Dermis microvascular lymphatic vessel endothelial cell (primary cell): ENCODE results near the gene PRKG1. TPM values are rescaled to one million over a fixed set of nuclear protein-coding genes. Genes with fewer than 3 reads are reported as not detected.
"Not testable (repeated sequence)": the region's sequence is repeated elsewhere in the genome, so short reads cannot be mapped to it uniquely, and the experiment has no call there.

Experiments
- DNase-seq, 2 donors: peaks; one replicate each; pipeline versions ENCODE4 v3.0.0 to v3.0.0-alpha.2; 2010; ENCODE audit warnings: low read depth in 2 of 2
- total RNA-seq: library from RNA; depleted of rRNA; stranded (reverse); fragments of >200 nt; gene quantifications from 2 replicates; pipeline ENCODE4 v1.2.1, GENCODE V29; 2014

The PRKG1 gene
- total RNA-seq, 1 donor from 2014 or later = 0.64 TPM

GRCh38 chr10:51745397-51745796 lies 671.1 kb downstream of the PRKG1 start:
- DNase-seq = no peak

- no peak for DNase-seq
Measured at GRCh38 chr10:51747216-51747615, 672.9 kb downstream of the PRKG1 start.

- no peak for DNase-seq
Measured at GRCh38 chr10:51748959-51749358, 674.7 kb downstream of the PRKG1 start.

- DNase-seq = no peak
Measured at GRCh38 chr10:51758366-51758765, 684.1 kb downstream of the PRKG1 start.

GRCh38 chr10:51758838-51759237 lies 684.6 kb downstream of the PRKG1 start:
- DNase-seq = not testable (repeated sequence)

GRCh38 chr10:51759896-51760534 lies 685.7 kb downstream of the PRKG1 start:
- no peak for DNase-seq

- DNase-seq = no peak
Measured at GRCh38 chr10:51760864-51761640, 686.8 kb downstream of the PRKG1 start.

- no peak for DNase-seq
Measured at GRCh38 chr10:51763746-51764145, 689.5 kb downstream of the PRKG1 start.

GRCh38 chr10:51765284-51765971 lies 691.1 kb downstream of the PRKG1 start:
- no peak for DNase-seq

- DNase-seq = no peak
Measured at GRCh38 chr10:51766423-51767102, 692.3 kb downstream of the PRKG1 start.

GRCh38 chr10:51767103-51767763 lies 692.9 kb downstream of the PRKG1 start:
- no peak for DNase-seq

- DNase-seq = no peak
Measured at GRCh38 chr10:51768886-51769465, 694.7 kb downstream of the PRKG1 start.

- DNase-seq = no peak
Measured at GRCh38 chr10:51770709-51771108, 696.4 kb downstream of the PRKG1 start.

- DNase-seq = no peak
Measured at GRCh38 chr10:51772387-51772786, 698.1 kb downstream of the PRKG1 start.

- no peak for DNase-seq
Measured at GRCh38 chr10:51773681-51774080, 699.4 kb downstream of the PRKG1 start.

- no peak for DNase-seq
Measured at GRCh38 chr10:51783941-51784340, 709.7 kb downstream of the PRKG1 start.

- no peak for DNase-seq
Measured at GRCh38 chr10:51786016-51786683, 711.9 kb downstream of the PRKG1 start.

GRCh38 chr10:51786684-51787035 lies 712.4 kb downstream of the PRKG1 start:
- DNase-seq = no peak

- no peak for DNase-seq
Measured at GRCh38 chr10:51788273-51788672, 714.0 kb downstream of the PRKG1 start.

GRCh38 chr10:51789118-51789517 lies 714.8 kb downstream of the PRKG1 start:
- DNase-seq = no peak

GRCh38 chr10:51789903-51790302 lies 715.6 kb downstream of the PRKG1 start:
- no peak for DNase-seq
